UCSD-AML1 (cell line): Measurements from ENCODE around the gene ISLR2.

Source experiments
- DNase-seq: peaks from one replicate; lab custom pipeline; 2025; ENCODE audit not compliant: unreplicated experiment; lab: John Stamatoyannopoulos, UW

Gene ISLR2

DNA sequence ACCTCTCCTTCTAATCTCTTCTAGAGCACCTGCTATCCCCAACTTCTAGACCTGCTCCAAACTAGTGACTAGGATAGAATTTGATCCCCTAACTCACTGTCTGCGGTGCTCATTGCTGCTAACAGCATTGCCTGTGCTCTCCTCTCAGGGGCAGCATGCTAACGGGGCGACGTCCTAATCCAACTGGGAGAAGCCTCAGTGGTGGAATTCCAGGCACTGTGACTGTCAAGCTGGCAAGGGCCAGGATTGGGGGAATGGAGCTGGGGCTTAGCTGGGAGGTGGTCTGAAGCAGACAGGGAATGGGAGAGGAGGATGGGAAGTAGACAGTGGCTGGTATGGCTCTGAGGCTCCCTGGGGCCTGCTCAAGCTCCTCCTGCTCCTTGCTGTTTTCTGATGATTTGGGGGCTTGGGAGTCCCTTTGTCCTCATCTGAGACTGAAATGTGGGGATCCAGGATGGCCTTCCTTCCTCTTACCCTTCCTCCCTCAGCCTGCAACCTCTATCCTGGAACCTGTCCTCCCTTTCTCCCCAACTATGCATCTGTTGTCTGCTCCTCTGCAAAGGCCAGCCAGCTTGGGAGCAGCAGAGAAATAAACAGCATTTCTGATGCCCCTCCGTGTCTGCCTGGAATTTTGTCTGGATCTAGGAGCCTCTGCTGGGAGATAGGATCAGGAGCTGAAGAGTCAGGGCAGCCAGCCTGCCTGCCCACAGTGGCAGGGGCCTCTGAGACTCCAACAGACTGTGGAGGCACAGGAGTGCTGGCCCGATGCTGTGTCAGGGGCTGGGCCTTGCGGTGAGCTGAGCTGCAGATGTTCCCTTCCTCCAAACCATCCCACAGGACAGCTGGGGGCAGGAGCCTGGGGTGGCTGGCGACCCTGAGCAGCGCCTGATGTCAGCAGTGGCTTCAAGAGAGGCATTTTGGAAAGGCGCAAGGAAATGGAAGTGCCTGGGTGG is 46.2 kb downstream of the ISLR2 start:
- no peak for DNase-seq

DNA sequence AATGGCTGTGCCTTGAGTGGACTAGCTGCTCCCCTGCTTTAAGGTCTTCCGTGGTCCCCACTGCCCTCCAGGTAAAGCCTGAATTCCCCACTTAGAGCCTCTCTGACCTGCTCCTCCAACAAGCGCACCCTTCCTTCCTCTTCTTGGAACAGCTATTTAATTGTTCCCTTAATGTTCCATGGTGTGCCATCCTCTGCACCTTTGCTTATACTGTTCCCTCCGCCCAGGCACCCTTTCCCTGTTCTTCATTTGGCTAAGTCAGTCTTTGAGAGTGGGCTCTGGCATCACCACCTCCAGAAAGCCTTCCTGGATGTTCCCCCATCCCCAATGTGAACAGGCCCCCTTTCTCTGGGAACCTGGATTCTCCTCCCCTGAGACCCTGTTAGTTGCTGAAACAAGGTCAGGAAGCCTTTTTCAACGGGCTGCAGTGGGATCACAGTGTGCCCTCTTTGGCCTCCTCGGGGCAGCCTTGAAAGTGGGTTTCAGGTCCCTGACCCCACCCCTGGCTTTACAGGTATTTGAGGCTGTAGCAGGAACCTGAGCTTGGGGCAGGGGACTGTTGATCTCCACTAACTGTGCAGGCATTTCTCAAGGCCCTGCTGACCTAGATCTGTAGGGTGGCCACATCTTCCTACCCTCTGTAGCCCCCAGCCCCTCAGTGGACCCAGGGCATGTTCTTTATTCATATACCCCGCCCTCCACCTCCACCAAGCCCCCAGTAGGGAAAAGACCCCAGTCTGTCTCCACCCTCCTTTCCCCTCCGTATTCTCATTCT is 48.1 kb downstream of the ISLR2 start:
- DNase-seq = no peak

DNA sequence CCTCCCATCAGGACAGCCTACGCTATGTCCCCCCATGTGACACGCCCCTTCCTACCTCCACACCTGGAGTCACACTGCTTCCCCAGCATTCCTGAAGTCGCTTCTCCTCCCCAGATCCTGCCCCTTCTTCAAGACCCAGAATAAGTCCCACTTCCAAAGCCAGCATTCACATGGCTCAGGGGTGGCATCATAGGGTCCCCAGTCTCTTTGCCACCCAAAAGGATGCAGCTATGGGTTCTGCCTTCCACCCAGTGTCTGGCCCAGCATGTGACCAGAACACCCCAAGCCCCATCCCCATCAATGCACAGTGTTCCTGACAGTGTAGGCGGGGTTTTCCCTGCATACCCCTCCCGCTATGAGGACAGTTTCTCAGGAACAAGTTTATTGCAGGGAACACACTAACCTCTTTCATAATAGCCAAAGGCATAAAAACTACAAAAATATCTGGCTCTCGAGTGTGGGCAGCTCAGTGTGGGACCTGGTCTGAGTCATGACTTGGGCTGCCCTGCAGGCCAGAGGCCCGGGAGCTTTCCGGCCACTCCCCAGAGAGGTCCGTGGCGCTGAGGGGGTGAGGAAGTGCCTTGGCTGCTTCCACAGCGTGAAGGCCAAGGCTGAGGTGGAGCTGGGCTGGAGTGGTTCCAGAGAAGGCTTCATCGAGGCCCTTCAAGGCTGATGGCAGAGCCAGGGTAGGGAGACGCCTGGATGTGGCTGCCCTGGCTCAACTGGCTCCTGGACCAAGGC is 48.9 kb downstream of the ISLR2 start:
- DNase-seq = no peak

DNA sequence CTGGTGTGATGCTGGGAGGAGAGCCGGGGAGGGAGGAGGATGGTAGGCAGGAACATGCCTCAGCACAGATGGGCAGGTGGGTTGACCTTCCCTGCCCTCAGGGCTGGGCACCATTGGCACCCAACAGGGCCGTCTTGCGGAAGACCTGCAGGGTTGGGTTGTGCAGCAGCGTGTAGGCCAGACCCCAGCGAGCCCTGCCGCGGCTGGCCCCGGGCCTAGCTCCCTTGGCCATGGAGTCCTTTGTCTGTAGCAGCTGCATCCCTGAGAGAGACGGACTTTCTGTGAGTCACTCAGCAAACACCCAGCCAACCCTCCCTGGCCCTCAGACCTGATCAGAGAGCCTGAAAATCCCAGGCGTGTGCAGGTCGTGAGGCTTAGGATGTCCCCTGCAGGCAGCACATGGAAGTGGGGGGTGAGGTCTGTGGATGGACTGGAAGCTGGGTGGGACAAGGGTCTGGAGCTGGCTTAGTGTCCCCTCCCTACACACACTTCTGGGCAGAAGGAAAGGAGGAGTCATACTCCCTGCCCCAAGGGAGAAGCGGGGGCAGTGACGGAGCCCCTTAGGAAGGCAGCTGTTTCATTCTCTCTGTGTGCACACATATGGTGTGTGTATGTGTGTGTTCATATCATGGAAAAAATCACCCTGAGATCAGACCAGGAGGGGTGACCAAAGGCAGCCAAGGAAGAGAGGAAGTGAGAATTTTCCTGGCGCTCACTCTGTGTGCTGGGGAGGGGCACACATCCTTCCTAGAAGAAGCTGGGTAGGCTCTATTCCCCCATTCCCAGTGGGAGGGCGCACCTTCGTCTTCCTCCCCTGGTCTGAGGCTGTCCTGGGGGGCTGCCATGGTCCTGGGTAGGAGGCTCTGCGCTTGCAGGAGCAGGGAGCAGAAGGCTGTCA is 49.8 kb downstream of the ISLR2 start:
- no peak for DNase-seq

DNA sequence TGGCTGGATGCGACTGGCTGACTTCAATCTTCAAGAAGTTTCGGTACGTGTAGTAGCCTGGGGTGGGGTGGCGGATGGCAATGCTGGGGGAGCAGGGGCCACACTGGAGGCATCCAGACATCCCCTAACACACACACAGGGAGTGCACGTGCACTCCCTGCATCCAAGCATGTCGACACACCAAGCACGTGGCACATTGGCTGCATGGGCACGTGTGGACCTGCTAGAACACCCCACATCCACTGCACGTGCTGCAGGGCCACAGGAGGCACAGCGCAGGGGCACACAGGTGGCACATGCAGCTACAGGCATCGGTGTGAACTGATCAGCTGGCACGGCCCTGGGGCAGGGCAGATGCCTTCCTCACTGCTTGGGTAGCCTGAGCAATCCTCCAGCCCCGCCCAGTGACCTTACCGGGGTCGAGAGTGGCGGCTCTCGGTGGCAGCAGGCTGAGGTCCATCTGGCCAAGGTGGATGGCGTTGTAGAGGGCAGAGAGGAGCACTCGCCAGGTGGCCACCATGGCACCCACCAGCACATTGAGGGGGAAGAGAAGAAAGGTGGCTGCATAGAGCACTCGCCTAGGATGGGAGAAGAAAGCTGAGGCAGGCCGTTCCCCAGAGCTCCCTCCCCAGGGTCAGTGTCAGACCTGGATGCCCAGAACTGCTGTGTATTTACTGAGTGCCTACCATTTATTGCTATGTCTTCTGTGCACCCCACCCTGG is 50.7 kb downstream of the ISLR2 start:
- no peak for DNase-seq

DNA sequence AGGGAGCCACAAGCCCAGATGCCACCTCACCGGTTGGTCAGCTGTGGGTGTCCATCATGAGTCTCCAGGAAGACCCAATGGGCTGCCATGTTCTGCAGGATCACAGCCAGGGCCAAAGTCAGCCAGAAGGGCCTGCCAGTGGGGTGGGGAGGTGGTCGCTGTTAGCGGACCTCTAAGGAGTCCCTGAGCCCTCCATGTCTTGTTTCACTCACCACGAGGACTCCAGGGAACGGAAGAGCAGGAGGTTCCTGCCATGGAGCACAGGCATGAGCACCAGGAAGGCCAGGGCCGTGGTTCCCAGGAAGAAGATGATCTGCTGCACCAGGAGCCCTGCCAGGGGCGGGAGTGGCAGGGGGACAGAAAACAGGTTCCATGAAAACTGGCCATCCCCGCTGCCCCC is 51.7 kb downstream of the ISLR2 start:
- DNase-seq = no peak

DNA sequence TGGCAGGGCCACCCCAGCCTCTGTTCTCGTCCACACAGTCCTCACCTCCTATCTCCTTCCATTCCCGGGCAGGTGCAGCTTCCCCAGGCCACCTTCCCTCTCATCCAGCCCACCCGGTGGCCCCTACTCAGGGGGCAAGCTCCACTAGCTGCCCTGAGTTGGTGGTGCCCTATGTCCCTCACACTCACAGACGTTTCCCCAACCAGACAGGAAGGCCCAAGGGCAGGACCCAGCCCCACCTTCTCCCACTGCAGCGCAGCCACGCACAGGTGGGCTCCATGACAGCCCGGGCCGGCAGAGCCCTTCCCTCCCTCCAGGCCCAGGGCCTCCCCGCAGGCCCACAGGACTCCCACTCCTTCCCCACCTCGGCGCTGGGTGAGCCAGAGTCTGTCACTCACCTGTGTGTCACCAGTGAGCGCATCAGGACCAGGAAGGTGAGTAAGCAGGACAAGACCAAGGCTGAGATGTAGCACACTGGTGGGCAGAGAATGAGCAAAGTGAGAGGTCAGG is 54.3 kb downstream of the ISLR2 start:
- no peak for DNase-seq

DNA sequence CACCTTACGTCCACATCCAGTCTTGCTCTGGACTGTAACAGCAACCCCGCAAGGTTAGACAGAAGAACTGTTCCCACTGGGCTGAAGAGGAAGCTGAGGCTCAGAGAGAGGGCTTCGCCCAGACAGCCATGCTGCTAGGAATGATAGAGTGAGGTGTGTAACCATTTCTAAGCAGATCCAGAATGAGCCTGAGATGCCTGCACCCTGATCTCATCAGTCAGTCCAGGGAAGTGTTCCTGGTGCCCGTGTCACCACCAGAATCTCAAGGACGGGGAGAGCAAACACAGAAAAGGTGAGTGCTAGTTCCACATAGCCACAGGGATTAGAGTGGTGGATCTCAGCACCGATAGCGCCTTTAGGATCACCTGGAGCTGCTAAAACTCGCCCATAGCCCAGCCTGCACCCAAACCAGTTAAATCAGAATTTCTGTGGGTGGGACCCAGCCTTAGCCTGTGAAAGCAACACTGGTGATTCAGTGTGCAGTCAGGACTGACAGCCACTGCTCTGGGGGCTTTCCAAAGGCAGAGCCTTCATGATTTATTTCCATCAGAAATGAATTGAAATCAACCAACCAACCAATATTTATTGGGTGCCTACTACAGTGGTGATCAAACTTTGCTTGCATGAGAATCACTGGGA is 55.4 kb downstream of the ISLR2 start:
- no peak for DNase-seq
